GM23248 (cell line): ENCODE results near the gene SP6. TPM values are rescaled to one million over a fixed set of nuclear protein-coding genes. Genes with fewer than 3 reads are reported as not detected.

Source experiments
- DNase-seq: peaks from one replicate; pipeline ENCODE4 v3.0.0-alpha.2; 2015
- H2AFZ ChIP-seq: fragments of 200-600 bp; sonication (generic); 2 replicates; pipeline ENCODE4 v1.6.1; 2016; ENCODE audit warnings: antibody characterized with exemption
- H3F3A ChIP-seq: fragments of 200-600 bp; sonication (generic); 2 replicates; pipeline ENCODE4 v1.6.1; 2016; ENCODE audit warnings: mild to moderate bottlenecking, antibody characterized with exemption, mixed run types; ENCODE audit not compliant: insufficient read depth
- H3K27ac ChIP-seq: fragments of 200-600 bp; sonication (generic); 2 replicates; pipeline ENCODE4 v1.5.1; 2016; ENCODE audit warnings: mild to moderate bottlenecking
- H3K27me3 ChIP-seq: fragments of 200-600 bp; sonication (generic); replicated peaks from 2 replicates; pipeline ENCODE4 v1.6.1; 2016; ENCODE audit warnings: mild to moderate bottlenecking; ENCODE audit not compliant: insufficient read depth
- H3K36me3 ChIP-seq: fragments of 200-600 bp; sonication (generic); 2 replicates; pipeline ENCODE4 v1.6.1; 2016; ENCODE audit warnings: low read depth, mild to moderate bottlenecking
- H3K4me1 ChIP-seq: fragments of 200-600 bp; sonication (generic); 2 replicates; pipeline ENCODE4 v1.6.1; 2016; ENCODE audit warnings: mild to moderate bottlenecking; ENCODE audit not compliant: insufficient read depth
- H3K4me2 ChIP-seq: fragments of 200-600 bp; sonication (generic); one replicate; pipeline ENCODE4 v1.6.1; 2016; ENCODE audit warnings: mild to moderate bottlenecking; ENCODE audit not compliant: unreplicated experiment
- H3K4me3 ChIP-seq: fragments of 200-600 bp; sonication (generic); 2 replicates; pipeline ENCODE4 v1.5.1; 2016; ENCODE audit warnings: mild to moderate bottlenecking
- H3K79me2 ChIP-seq: fragments of 200-600 bp; sonication (generic); 2 replicates; pipeline ENCODE4 v1.6.1; 2016; ENCODE audit warnings: mild to moderate bottlenecking; ENCODE audit not compliant: insufficient read depth
- H3K9ac ChIP-seq: fragments of 200-600 bp; sonication (generic); 2 replicates; pipeline ENCODE4 v1.6.1; 2016; ENCODE audit warnings: mild to moderate bottlenecking
- H3K9me2 ChIP-seq: fragments of 200-600 bp; sonication (generic); 2 replicates; pipeline ENCODE4 v1.6.1; 2016; ENCODE audit warnings: mixed run types, mild to moderate bottlenecking, moderate library complexity; ENCODE audit not compliant: insufficient read depth
- H3K9me3 ChIP-seq: fragments of 200-600 bp; sonication (generic); one replicate; pipeline ENCODE4 v1.6.1; 2017; ENCODE audit warnings: low read depth
- H4K20me1 ChIP-seq: fragments of 200-600 bp; sonication (generic); 2 replicates; pipeline ENCODE4 v1.6.0; 2016; ENCODE audit not compliant: insufficient read depth
- EZH2 ChIP-seq: fragments of 200-600 bp; sonication (generic); IDR thresholded peaks from 2 replicates; pipeline ENCODE4 v1.6.1; 2018; ENCODE audit warnings: antibody characterized with exemption, mild to moderate bottlenecking; ENCODE audit not compliant: insufficient read depth, poor library complexity, severe bottlenecking
- EZH2phosphoT487 ChIP-seq: fragments of 200-600 bp; sonication (generic); IDR thresholded peaks from 2 replicates; pipeline ENCODE4 v1.6.1; 2018; ENCODE audit warnings: antibody characterized with exemption, moderate library complexity, mild to moderate bottlenecking, low read depth; ENCODE audit not compliant: insufficient read depth
- WGBS, 2 experiments: methylation state at CpG; one replicate each; pipeline ENCODE4 v1.1.6; 2015 to 2017; ENCODE audit warnings: low lambda C conversion rate in 2 of 2, low coverage in 1 of 2; ENCODE audit errors: missing lambda C conversion rate in 2 of 2; 5-methylcytosine and 5-hydroxymethylcytosine counted together
- in situ Hi-C: fragments of 300-500 bp; cut with MboI; formaldehyde crosslinking; loops from 2 replicates; pipeline ENCODE4 v1.15.0; 2020
- polyA plus RNA-seq: library from polyadenylated mRNA; unstranded; fragments of >200 nt; fragmentation: Nextera tagmentation; extraction: Ambion mirVana; gene quantifications from 2 replicates; pipeline ENCODE4 v1.2.1, GENCODE V29; 2016
- total RNA-seq: library from RNA; depleted of rRNA; stranded (reverse); fragments of >200 nt; shearing (Covaris generic); gene quantifications from 2 replicates; pipeline ENCODE4 v1.2.3, GENCODE V29; 2014

The SP6 gene
- total and polyA plus RNA-seq, 2 experiments from 2014 or later: not detected

- H3F3A ChIP-seq: no peaks in the 10 kb centered on the region
- no peaks in the 10 kb centered on the region for H4K20me1 ChIP-seq
- in situ Hi-C loops: no loop called here
- no peaks in the 10 kb centered on the region for H3K36me3 ChIP-seq
- no peak overlapping the region for H3K27ac ChIP-seq
- no peak overlapping the region for H3K4me3 ChIP-seq
- TF ChIP-seq EZH2phosphoT487 (no peak), EZH2 (no peak)
- DNase-seq: no peak
- H3K9me3 ChIP-seq: no peaks in the 10 kb centered on the region
- H3K4me2 ChIP-seq: no peak overlapping the region
- H2AFZ ChIP-seq: no peak overlapping the region
- no peak overlapping the region for H3K9ac ChIP-seq
- no peaks in the 10 kb centered on the region for H3K27me3 ChIP-seq
- peaks cover 10% of the 10 kb centered on the region for H3K4me1 ChIP-seq
- H3K79me2 ChIP-seq: no peaks in the 10 kb centered on the region
- 67 to 73% methylated on average over 11 to 12 of the region's 12 CpGs for WGBS, 2 experiments
- no peaks in the 10 kb centered on the region for H3K9me2 ChIP-seq
Observed at GRCh38 chr17:47820033-47820789, 30.8 kb downstream of the SP6 start.

- H3K4me2 ChIP-seq: no peak overlapping the region
- no peak for DNase-seq
- no peak overlapping the region for H3K27ac ChIP-seq
- H3K36me3 ChIP-seq: no peaks in the 10 kb centered on the region
- no peak overlapping the region for H2AFZ ChIP-seq
- in situ Hi-C loops: no loop called here
- no peaks in the 10 kb centered on the region for H3K27me3 ChIP-seq
- H3K9ac ChIP-seq: no peak overlapping the region
- H3K4me1 ChIP-seq: peaks cover 10% of the 10 kb centered on the region
- H3K79me2 ChIP-seq: no peaks in the 10 kb centered on the region
- no peaks in the 10 kb centered on the region for H3K9me3 ChIP-seq
- no peak overlapping the region for H3K4me3 ChIP-seq
- no peak for TF ChIP-seq EZH2phosphoT487
- no peak for TF ChIP-seq EZH2
- H4K20me1 ChIP-seq: no peaks in the 10 kb centered on the region
- no peaks in the 10 kb centered on the region for H3K9me2 ChIP-seq
- no peaks in the 10 kb centered on the region for H3F3A ChIP-seq
- 78 to 86% methylated on average over 10 of the region's 10 CpGs for WGBS, 2 experiments
Observed at GRCh38 chr17:47819475-47819874, 31.5 kb downstream of the SP6 start.

GRCh38 chr17:47818002-47818695 is 32.8 kb downstream of the SP6 start:
- H3K9me2 ChIP-seq: no peaks in the 10 kb centered on the region
- no peaks in the 10 kb centered on the region for H4K20me1 ChIP-seq
- H3F3A ChIP-seq: no peaks in the 10 kb centered on the region
- peaks cover 10% of the 10 kb centered on the region for H3K4me1 ChIP-seq
- H3K9ac ChIP-seq: no peak overlapping the region
- no peak overlapping the region for H2AFZ ChIP-seq
- H3K4me3 ChIP-seq: no peak overlapping the region
- H3K79me2 ChIP-seq: no peaks in the 10 kb centered on the region
- TF ChIP-seq EZH2 (no peak), EZH2phosphoT487 (no peak)
- no peak overlapping the region for H3K4me2 ChIP-seq
- DNase-seq: no peak
- H3K27ac ChIP-seq: no peak overlapping the region
- H3K9me3 ChIP-seq: no peaks in the 10 kb centered on the region
- in situ Hi-C loops: no loop called here
- WGBS, 2 experiments: 82 to 91% methylated on average over 11 of the region's 11 CpGs
- no peaks in the 10 kb centered on the region for H3K36me3 ChIP-seq
- H3K27me3 ChIP-seq: no peaks in the 10 kb centered on the region

- Histone ChIP-seq H2AFZ (no peak overlapping the region), H3K4me2 (no peak overlapping the region), H3K9me3 (no peaks in the 10 kb centered on the region), H3K9me2 (no peaks in the 10 kb centered on the region), H3K79me2 (no peaks in the 10 kb centered on the region), H3K36me3 (no peaks in the 10 kb centered on the region), H3K27me3 (no peaks in the 10 kb centered on the region), H3K27ac (no peak overlapping the region), H3K4me1 (peaks cover 3% of the 10 kb centered on the region), H4K20me1 (no peaks in the 10 kb centered on the region), H3F3A (no peaks in the 10 kb centered on the region), H3K9ac (no peak overlapping the region), H3K4me3 (no peak overlapping the region)
- in situ Hi-C loops: no loop called here
- no peak for DNase-seq
- 97 to 99% methylated on average over 8 to 10 of the region's 10 CpGs for WGBS, 2 experiments
- TF ChIP-seq EZH2phosphoT487: no peak
- no peak for TF ChIP-seq EZH2
Observed at GRCh38 chr17:47816947-47817346, 34.0 kb downstream of the SP6 start.
